ENCODE results near the gene ZBTB20.

DNA sequence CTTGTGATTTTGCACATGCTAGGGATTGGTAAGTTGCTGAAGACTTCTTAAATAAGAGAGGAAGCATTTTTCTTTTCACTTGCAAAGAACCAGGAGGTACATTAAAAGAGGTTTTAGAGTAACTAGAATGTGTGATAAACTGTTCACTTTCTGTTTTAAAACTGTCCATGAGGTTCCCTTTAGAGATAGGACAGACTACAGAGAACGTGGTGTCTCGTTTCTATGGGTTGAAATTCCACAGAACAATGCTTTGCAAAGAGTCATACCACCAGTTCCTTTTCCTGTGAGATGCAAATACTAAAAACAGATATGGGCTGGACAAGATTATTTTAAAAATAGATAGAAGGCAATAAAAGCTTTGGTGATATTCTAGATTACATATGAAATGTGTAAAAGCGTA is 480.5 kb downstream of the ZBTB20 start:
- TF ChIP-seq CTCF (IDR thresholded peaks at IDR 0.05) (no peak), POLR2AphosphoS5 (IDR thresholded peaks at IDR 0.05) (no peak), POLR2A (IDR thresholded peaks at IDR 0.05) (no peak)

Measured in stomach (tissue), 4 donors.